NCI-H82 treated with DMSO at 0.1 percent for 48 hours (cell line): ENCODE data around the gene NAALADL2.
"Not testable (repeated sequence)": the region's sequence is repeated elsewhere in the genome, so short reads cannot be mapped to it uniquely, and the experiment has no call there.

Source experiments
- DNase-seq: peaks from one replicate; lab custom pipeline; 2025; ENCODE audit not compliant: unreplicated experiment; lab: John Stamatoyannopoulos, UW

The NAALADL2 gene

GRCh38 chr3:175127075-175127662 lies 268.0 kb downstream of the NAALADL2 start:
- DNase-seq: no peak

GRCh38 chr3:175129126-175129525 lies 270.0 kb downstream of the NAALADL2 start:
- DNase-seq: no peak

GRCh38 chr3:175129571-175129970 lies 270.4 kb downstream of the NAALADL2 start:
- no peak for DNase-seq

- not testable (repeated sequence) for DNase-seq
Measured at GRCh38 chr3:175131866-175132265, 272.7 kb downstream of the NAALADL2 start.

- not testable (repeated sequence) for DNase-seq
Measured at GRCh38 chr3:175132706-175133105, 273.6 kb downstream of the NAALADL2 start.

- DNase-seq: no peak
Measured at GRCh38 chr3:175144368-175144767, 285.2 kb downstream of the NAALADL2 start.

- no peak for DNase-seq
Measured at GRCh38 chr3:175146258-175146657, 287.1 kb downstream of the NAALADL2 start.

- DNase-seq: peak; percentile 98
Measured at GRCh38 chr3:175149675-175150074, 290.5 kb downstream of the NAALADL2 start.

- no peak for DNase-seq
Measured at GRCh38 chr3:175150812-175151401, 291.8 kb downstream of the NAALADL2 start.

GRCh38 chr3:175153595-175153994 lies 294.5 kb downstream of the NAALADL2 start:
- DNase-seq: no peak

- no peak for DNase-seq
Measured at GRCh38 chr3:175155172-175155571, 296.0 kb downstream of the NAALADL2 start.

- DNase-seq: no peak
Measured at GRCh38 chr3:175159202-175159601, 300.1 kb downstream of the NAALADL2 start.

GRCh38 chr3:175161291-175161690 lies 302.2 kb downstream of the NAALADL2 start:
- DNase-seq: no peak

GRCh38 chr3:175163686-175164085 lies 304.6 kb downstream of the NAALADL2 start:
- DNase-seq: no peak

- DNase-seq: not testable (repeated sequence)
Measured at GRCh38 chr3:175173117-175173516, 314.0 kb downstream of the NAALADL2 start.

GRCh38 chr3:175176556-175176955 lies 317.4 kb downstream of the NAALADL2 start:
- no peak for DNase-seq

- DNase-seq: no peak
Measured at GRCh38 chr3:175179055-175179454, 319.9 kb downstream of the NAALADL2 start.

- no peak for DNase-seq
Measured at GRCh38 chr3:175184392-175184791, 325.3 kb downstream of the NAALADL2 start.

- no peak for DNase-seq
Measured at GRCh38 chr3:175185903-175186302, 326.8 kb downstream of the NAALADL2 start.

- DNase-seq: no peak
Measured at GRCh38 chr3:175186511-175186910, 327.4 kb downstream of the NAALADL2 start.

GRCh38 chr3:175187586-175187985 lies 328.5 kb downstream of the NAALADL2 start:
- DNase-seq: no peak

- DNase-seq: no peak
Measured at GRCh38 chr3:175192536-175192935, 333.4 kb downstream of the NAALADL2 start.
